H9 (cell line): ENCODE results near the gene SUGT1. TPM values are rescaled to one million over a fixed set of nuclear protein-coding genes. Genes with fewer than 3 reads are reported as not detected.

Source experiments
- DNase-seq: peaks from one replicate; pipeline ENCODE4 v3.0.0-alpha.2; 2017
- H2AFZ ChIP-seq: one replicate; pipeline ENCODE4 v1.6.1; 2013; ENCODE audit warnings: mild to moderate bottlenecking, low read length, control low read depth, moderate library complexity
- H2AK5ac ChIP-seq: 2 replicates; pipeline ENCODE4 v1.6.1; 2013; ENCODE audit warnings: low read length, control low read depth, mixed read lengths; ENCODE audit not compliant: insufficient read length
- H2BK120ac ChIP-seq: one replicate; pipeline ENCODE4 v1.6.1; 2013; ENCODE audit warnings: low read depth, mild to moderate bottlenecking, low read length, control low read depth, inconsistent platforms; ENCODE audit not compliant: poor library complexity, severe bottlenecking
- H2BK12ac ChIP-seq: 2 replicates; pipeline ENCODE4 v1.6.1; 2013; ENCODE audit warnings: low read length, control low read depth, mixed read lengths, low read depth; ENCODE audit not compliant: insufficient read length
- H2BK15ac ChIP-seq: 2 replicates; pipeline ENCODE4 v1.6.1; 2013; ENCODE audit warnings: low read depth, low read length, control low read depth
- H2BK20ac ChIP-seq: one replicate; pipeline ENCODE4 v1.6.1; 2013; ENCODE audit warnings: low read depth, mild to moderate bottlenecking, low read length, control low read depth, inconsistent platforms; ENCODE audit not compliant: poor library complexity, severe bottlenecking
- H2BK5ac ChIP-seq: 2 replicates; pipeline ENCODE4 v1.6.1; 2013; ENCODE audit warnings: low read length, control low read depth, mixed read lengths; ENCODE audit not compliant: insufficient read length
- H3K14ac ChIP-seq: 2 replicates; pipeline ENCODE4 v1.6.1; 2013; ENCODE audit warnings: low read length, control low read depth; ENCODE audit not compliant: insufficient read depth
- H3K18ac ChIP-seq: 2 replicates; pipeline ENCODE4 v1.6.1; 2013; ENCODE audit warnings: low read depth, mild to moderate bottlenecking, mixed read lengths, low read length, control low read depth; ENCODE audit not compliant: insufficient read length
- H3K23ac ChIP-seq: 2 replicates; pipeline ENCODE4 v1.6.1; 2013; ENCODE audit warnings: low read length, control low read depth, mixed read lengths, low read depth; ENCODE audit not compliant: insufficient read length
- H3K23me2 ChIP-seq: 2 replicates; pipeline ENCODE4 v1.6.1; 2013; ENCODE audit warnings: low read depth, mild to moderate bottlenecking, mixed read lengths, low read length, control low read depth; ENCODE audit not compliant: insufficient read length, poor library complexity, severe bottlenecking
- H3K27ac ChIP-seq: 2 replicates; pipeline ENCODE4 v1.5.1; 2013; ENCODE audit warnings: low read length, control low read depth, mixed read lengths, low read depth; ENCODE audit not compliant: insufficient read length
- H3K27me3 ChIP-seq: 2 replicates; pipeline ENCODE4 v1.6.1; 2013; ENCODE audit warnings: low read length, control low read depth, inconsistent platforms; ENCODE audit not compliant: insufficient read depth
- H3K4ac ChIP-seq: 2 replicates; pipeline ENCODE4 v1.6.1; 2013; ENCODE audit warnings: low read depth, mild to moderate bottlenecking, control low read depth, inconsistent platforms, low read length, moderate library complexity
- H3K4me1 ChIP-seq: 2 replicates; pipeline ENCODE4 v1.6.1; 2013; ENCODE audit warnings: low read length, control low read depth, inconsistent platforms; ENCODE audit not compliant: insufficient read depth
- H3K4me2 ChIP-seq: 2 replicates; pipeline ENCODE4 v1.6.1; 2013; ENCODE audit warnings: low read length, control low read depth, mixed read lengths; ENCODE audit not compliant: insufficient read length, insufficient read depth
- H3K56ac ChIP-seq: 2 replicates; pipeline ENCODE4 v1.6.1; 2013; ENCODE audit warnings: low read depth, mild to moderate bottlenecking, mixed read lengths, low read length, control low read depth; ENCODE audit not compliant: insufficient read length
- H3K79me1 ChIP-seq: 2 replicates; pipeline ENCODE4 v1.6.1; 2013; ENCODE audit warnings: low read depth, mild to moderate bottlenecking, moderate library complexity, low read length, control low read depth, inconsistent platforms; ENCODE audit not compliant: insufficient read depth, poor library complexity, severe bottlenecking
- H3K79me2 ChIP-seq: 2 replicates; pipeline ENCODE4 v1.6.1; 2013; ENCODE audit warnings: low read length, control low read depth, inconsistent platforms; ENCODE audit not compliant: insufficient read depth
- H3K9ac ChIP-seq: 2 replicates; pipeline ENCODE4 v1.6.1; 2013; ENCODE audit warnings: low read length, control low read depth, mixed read lengths; ENCODE audit not compliant: insufficient read length; ENCODE audit errors: extremely low read depth
- H3K9me3 ChIP-seq: one replicate; pipeline ENCODE4 v1.6.1; 2013; ENCODE audit warnings: low read depth, low read length, inconsistent platforms; ENCODE audit not compliant: control insufficient read depth
- H3T11ph ChIP-seq: one replicate; pipeline ENCODE4 v1.6.1; 2013; ENCODE audit warnings: mild to moderate bottlenecking, low read length, control low read depth, inconsistent platforms
- H4K20me1 ChIP-seq: one replicate; pipeline ENCODE4 v1.6.1; 2013; ENCODE audit not compliant: control insufficient read depth, insufficient read length, insufficient read depth
- H4K5ac ChIP-seq: 2 replicates; pipeline ENCODE4 v1.6.1; 2013; ENCODE audit warnings: low read depth, mild to moderate bottlenecking, mixed read lengths, low read length, control low read depth; ENCODE audit not compliant: insufficient read length
- H4K8ac ChIP-seq: replicated peaks from 2 replicates; pipeline ENCODE4 v1.6.1; 2013; ENCODE audit warnings: low read length, control low read depth, mixed read lengths, low read depth; ENCODE audit not compliant: insufficient read length
- H4K91ac ChIP-seq: 2 replicates; pipeline ENCODE4 v1.6.1; 2013; ENCODE audit warnings: low read depth, mild to moderate bottlenecking, moderate library complexity, mixed read lengths, low read length, control low read depth; ENCODE audit not compliant: insufficient read length
- H3K27ac Mint-ChIP-seq, 3 experiments: 2 replicates in 2 of 3; 3 replicates in 1 of 3; pipeline ENCODE4 v1.8.0; 2020 to 2021; ENCODE audit warnings: mixed read lengths in 3 of 3, mild to moderate bottlenecking in 1 of 3, moderate library complexity in 1 of 3
- H3K27me3 Mint-ChIP-seq: 2 replicates; pipeline ENCODE4 v1.8.0; 2021; ENCODE audit warnings: low read depth, mild to moderate bottlenecking, moderate library complexity, mixed read lengths
- H3K36me3 Mint-ChIP-seq, 3 experiments: 2 replicates in 2 of 3; 3 replicates in 1 of 3; pipeline ENCODE4 v1.8.0; 2020 to 2021; ENCODE audit warnings: low read depth in 3 of 3, mixed read lengths in 3 of 3; ENCODE audit not compliant: insufficient read depth in 1 of 3
- H3K4me1 Mint-ChIP-seq, 2 experiments: 2 replicates each; pipeline ENCODE4 v1.8.0; 2020; ENCODE audit warnings: mixed read lengths in 2 of 2
- H3K4me3 Mint-ChIP-seq, 2 experiments: 2 replicates in 1 of 2; 3 replicates in 1 of 2; pipeline ENCODE4 v1.8.0; 2020 to 2021; ENCODE audit warnings: mild to moderate bottlenecking in 2 of 2, mixed read lengths in 2 of 2, moderate library complexity in 1 of 2
- H3K9me3 Mint-ChIP-seq, 2 experiments: 2 replicates in 1 of 2; 3 replicates in 1 of 2; pipeline ENCODE4 v1.8.0; 2020; ENCODE audit warnings: mild to moderate bottlenecking in 2 of 2, mixed read lengths in 2 of 2, moderate library complexity in 1 of 2
- WGBS: extraction: QIAGEN DNeasy Blood & Tissue Kit; methylation state at CpG from one replicate; pipeline ENCODE4 v1.1.7; 2013; ENCODE audit warnings: missing lambda C conversion rate, low lambda C conversion rate, mixed read lengths; ENCODE audit not compliant: insufficient read length; ENCODE audit errors: extremely low coverage; 5-methylcytosine and 5-hydroxymethylcytosine counted together
- total RNA-seq: library from RNA; stranded (reverse); gene quantifications from 2 replicates; pipeline ENCODE4 v1.2.1, GENCODE V29; 2021
- TF ChIP-seq, protein P1 (sequence below): fragments of 200-600 bp; sonication (generic); conservative IDR thresholded peaks from 3 replicates; pipeline ENCODE4 v1.8.0; 2021; ENCODE audit warnings: antibody characterized with exemption, mild to moderate bottlenecking

The SUGT1 gene
- total RNA-seq, 1 experiment from 2014 or later: 99.6 TPM

DNA sequence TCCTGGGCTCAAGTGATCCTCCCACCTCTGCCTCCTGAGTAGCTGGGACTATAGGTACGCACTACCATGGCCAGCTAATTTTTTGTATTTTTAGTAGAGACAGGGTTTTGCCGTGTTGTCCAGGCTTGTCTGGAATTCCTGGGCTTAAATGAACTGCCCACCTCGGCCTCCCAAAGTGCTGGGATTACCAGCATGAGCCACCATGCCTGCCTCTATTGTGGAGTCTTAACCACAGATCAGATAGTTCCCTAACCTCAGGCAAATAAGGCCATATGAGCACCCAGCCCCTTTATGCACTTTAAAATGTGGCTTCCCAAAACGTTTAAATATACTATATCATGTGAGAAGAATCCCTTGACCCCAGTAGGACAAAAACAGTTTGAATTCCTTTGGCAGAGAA, 70.5 kb downstream of the SUGT1 start:
- H3T11ph ChIP-seq: no peak overlapping the region
- H3K4ac ChIP-seq: no peak overlapping the region
- peaks cover 55 to 84% (median 72%) of the 10 kb centered on the region in 3 experiments for H3K36me3 Mint-ChIP-seq
- no peak overlapping the region for H2BK15ac ChIP-seq
- no peaks in the 10 kb centered on the region for H3K4me1 ChIP-seq
- WGBS: no CpG with 5 or more reads among the region's 4 CpGs
- H3K79me1 ChIP-seq: no peaks in the 10 kb centered on the region
- no peaks in the 10 kb centered on the region for H4K20me1 ChIP-seq
- H3K27ac Mint-ChIP-seq: no peak overlapping the region
- no peak overlapping the region for H4K5ac ChIP-seq
- peaks cover 35 to 53% of the 10 kb centered on the region in 2 experiments for H3K9me3 Mint-ChIP-seq
- H4K8ac ChIP-seq: no peak overlapping the region
- no peak overlapping the region for H2AFZ ChIP-seq
- no peak overlapping the region for H2BK12ac ChIP-seq
- no peak overlapping the region for H3K27ac ChIP-seq
- no peak overlapping the region for H3K23ac ChIP-seq
- no peak overlapping the region for H3K56ac ChIP-seq
- no peak overlapping the region for H2BK20ac ChIP-seq
- H3K79me2 ChIP-seq: no peaks in the 10 kb centered on the region
- H3K4me3 Mint-ChIP-seq: no peak overlapping the region
- H3K27me3 Mint-ChIP-seq: peaks cover 4% of the 10 kb centered on the region
- TF ChIP-seq, protein P1, sequence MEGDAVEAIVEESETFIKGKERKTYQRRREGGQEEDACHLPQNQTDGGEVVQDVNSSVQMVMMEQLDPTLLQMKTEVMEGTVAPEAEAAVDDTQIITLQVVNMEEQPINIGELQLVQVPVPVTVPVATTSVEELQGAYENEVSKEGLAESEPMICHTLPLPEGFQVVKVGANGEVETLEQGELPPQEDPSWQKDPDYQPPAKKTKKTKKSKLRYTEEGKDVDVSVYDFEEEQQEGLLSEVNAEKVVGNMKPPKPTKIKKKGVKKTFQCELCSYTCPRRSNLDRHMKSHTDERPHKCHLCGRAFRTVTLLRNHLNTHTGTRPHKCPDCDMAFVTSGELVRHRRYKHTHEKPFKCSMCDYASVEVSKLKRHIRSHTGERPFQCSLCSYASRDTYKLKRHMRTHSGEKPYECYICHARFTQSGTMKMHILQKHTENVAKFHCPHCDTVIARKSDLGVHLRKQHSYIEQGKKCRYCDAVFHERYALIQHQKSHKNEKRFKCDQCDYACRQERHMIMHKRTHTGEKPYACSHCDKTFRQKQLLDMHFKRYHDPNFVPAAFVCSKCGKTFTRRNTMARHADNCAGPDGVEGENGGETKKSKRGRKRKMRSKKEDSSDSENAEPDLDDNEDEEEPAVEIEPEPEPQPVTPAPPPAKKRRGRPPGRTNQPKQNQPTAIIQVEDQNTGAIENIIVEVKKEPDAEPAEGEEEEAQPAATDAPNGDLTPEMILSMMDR: no peak
- H3K9ac ChIP-seq: no peak overlapping the region
- H3K14ac ChIP-seq: no peak overlapping the region
- no peak overlapping the region for H3K4me2 ChIP-seq
- H3K18ac ChIP-seq: no peak overlapping the region
- no peak overlapping the region for H2BK5ac ChIP-seq
- no peaks in the 10 kb centered on the region for H3K23me2 ChIP-seq
- H2AK5ac ChIP-seq: no peak overlapping the region
- H3K9me3 ChIP-seq: peaks cover 6% of the 10 kb centered on the region
- DNase-seq: no peak
- H2BK120ac ChIP-seq: no peak overlapping the region
- peaks cover 18% of the 10 kb centered on the region in 2 experiments for H3K4me1 Mint-ChIP-seq
- H3K27me3 ChIP-seq: no peaks in the 10 kb centered on the region
- H4K91ac ChIP-seq: no peak overlapping the region
